Activated B cell treated with CpG ODN at 0.5 μM for 24 hours (primary cell): Measurements from ENCODE around the gene GMPR. TPM values are rescaled to one million over a fixed set of nuclear protein-coding genes. Genes with fewer than 3 reads are reported as not detected.

Experiments
- ATAC-seq: fragments of 200-7000 bp; cut with Tn5 transposase; one replicate; pipeline ENCODE4 v1.10.0; 2021; ENCODE audit warnings: low read depth, mild to moderate bottlenecking, moderate library complexity
- CTCF ChIA-PET: fragments of 350-600 bp; sonication (Branson Sonifier 250); formaldehyde crosslinking; loops from one replicate; lab custom pipeline; 2021; ENCODE audit warnings: antibody characterized with exemption; lab: Charles Lee
- POLR2A ChIA-PET: fragments of 350-600 bp; sonication (Branson Sonifier 250); formaldehyde crosslinking; loops from one replicate; lab custom pipeline; 2021; ENCODE audit warnings: antibody characterized with exemption; lab: Charles Lee
- DNase-seq: peaks from one replicate; pipeline ENCODE4 v3.0.0; 2022
- H3K27ac Mint-ChIP-seq: one replicate; pipeline ENCODE4 v1.8.0; 2020; ENCODE audit warnings: mixed read lengths
- H3K27me3 Mint-ChIP-seq: one replicate; pipeline ENCODE4 v1.8.0; 2021; ENCODE audit warnings: mixed read lengths
- H3K36me3 Mint-ChIP-seq: one replicate; pipeline ENCODE4 v1.8.0; 2021; ENCODE audit warnings: low read depth, mixed read lengths
- H3K4me1 Mint-ChIP-seq: one replicate; pipeline ENCODE4 v1.8.0; 2021; ENCODE audit warnings: mixed read lengths
- H3K4me3 Mint-ChIP-seq: one replicate; pipeline ENCODE4 v1.8.0; 2020; ENCODE audit warnings: mild to moderate bottlenecking, mixed read lengths
- H3K9me3 Mint-ChIP-seq: one replicate; pipeline ENCODE4 v1.8.0; 2020; ENCODE audit warnings: mixed read lengths
- CTCF ChIP-seq: fragments of 200-600 bp; IDR thresholded peaks from one replicate; pipeline ENCODE4 v1.8.0; 2022; ENCODE audit warnings: antibody characterized with exemption, mild to moderate bottlenecking
- intact Hi-C: fragments of 100-400 bp; cut with micrococcal nuclease; formaldehyde crosslinking; loops from one replicate; pipeline ENCODE4 v1.15.1; 2024
- total RNA-seq: library from RNA; stranded (reverse); gene quantifications from 2 replicates; pipeline ENCODE4 v1.2.3, GENCODE V29; 2022

The GMPR gene
- total RNA-seq, 1 donor from 2014 or later: 0.47 TPM

DNA sequence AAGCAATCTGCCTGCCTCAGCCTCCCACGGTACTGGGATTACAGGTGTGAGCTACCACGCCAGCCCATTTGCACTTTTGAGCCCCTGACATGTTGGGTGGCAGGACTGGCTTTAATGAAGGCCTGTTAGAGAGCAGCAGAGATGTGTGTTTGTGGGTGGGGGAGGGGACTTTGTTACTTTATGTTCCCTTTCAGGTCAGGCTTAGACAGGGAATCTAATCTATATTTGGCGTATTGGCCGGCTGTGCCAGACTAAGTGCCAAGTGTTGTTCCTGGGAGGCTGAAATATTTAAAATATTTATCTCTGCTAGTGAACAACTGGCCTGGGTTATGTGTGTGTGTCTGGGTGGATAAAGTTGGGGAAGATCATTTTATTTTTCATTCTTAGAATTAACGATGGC lies 6.1 kb downstream of the GMPR start:
- Mint-ChIP-seq H3K27ac (no peak overlapping the region), H3K4me1 (peaks cover under 1% of the 10 kb centered on the region), H3K27me3 (peaks cover 4% of the 10 kb centered on the region), H3K9me3 (no peaks in the 10 kb centered on the region), H3K36me3 (no peaks in the 10 kb centered on the region), H3K4me3 (no peak overlapping the region)
- no peak for TF ChIP-seq CTCF
- POLR2A ChIA-PET: no interaction called here
- ATAC-seq (no peak), DNase-seq (no peak)
- CTCF ChIA-PET: no interaction called here
- intact Hi-C loops: no loop called here

- H3K27me3 Mint-ChIP-seq: peaks cover 4% of the 10 kb centered on the region
- no peak overlapping the region for H3K27ac Mint-ChIP-seq
- no peaks in the 10 kb centered on the region for H3K4me1 Mint-ChIP-seq
- no peaks in the 10 kb centered on the region for H3K9me3 Mint-ChIP-seq
- ChIA-PET CTCF (interaction anchor here (0.6 kb wide), 1 partner anchor 36 kb away, joined by 3 read pairs; no protein-coding TSS in a partner anchor), POLR2A (no interaction called here)
- no peak for ATAC-seq
- H3K36me3 Mint-ChIP-seq: no peaks in the 10 kb centered on the region
- TF ChIP-seq CTCF: no peak
- DNase-seq: no peak
- intact Hi-C loops: no loop called here
- H3K4me3 Mint-ChIP-seq: no peak overlapping the region
Measured at GRCh38 chr6:16244869-16245451, 6.6 kb downstream of the GMPR start.

DNA sequence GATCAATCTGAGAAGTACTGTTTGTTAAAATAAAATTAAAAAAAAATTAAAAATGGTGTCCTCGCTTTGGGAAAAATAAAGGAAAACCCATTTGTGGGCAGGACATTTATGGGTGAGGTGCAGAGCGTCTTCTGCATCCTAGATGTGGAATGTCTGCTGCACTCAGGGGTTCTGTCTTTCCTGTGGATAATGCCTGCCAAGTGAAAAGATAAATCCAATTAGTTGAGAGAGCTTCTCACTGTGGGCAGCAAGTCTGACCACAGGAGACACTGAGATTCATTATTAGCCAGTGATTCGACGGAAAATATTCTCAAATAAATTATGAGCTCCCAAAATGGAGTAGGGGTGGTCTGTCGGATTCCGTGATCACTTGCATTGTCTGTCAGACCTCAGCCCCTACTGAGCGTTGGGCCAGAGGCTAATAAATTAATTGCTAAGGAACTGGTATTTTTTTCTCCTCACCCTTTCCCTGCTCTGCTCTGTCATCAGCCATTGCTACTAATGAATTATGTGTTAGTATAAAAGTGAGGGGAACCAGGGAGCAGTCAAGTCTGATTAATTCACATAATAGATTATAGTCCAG lies 10.0 kb downstream of the GMPR start:
- Mint-ChIP-seq H3K4me3 (no peak overlapping the region), H3K9me3 (no peaks in the 10 kb centered on the region), H3K27me3 (peaks cover 4% of the 10 kb centered on the region), H3K4me1 (no peaks in the 10 kb centered on the region), H3K36me3 (no peaks in the 10 kb centered on the region), H3K27ac (no peak overlapping the region)
- intact Hi-C loops: no loop called here
- CTCF ChIA-PET: interaction anchor here (1.2 kb wide), 1 partner anchor 19 kb away, joined by 3 read pairs; no protein-coding TSS in a partner anchor
- DNase-seq (no peak), ATAC-seq (no peak)
- no peak for TF ChIP-seq CTCF
- POLR2A ChIA-PET: no interaction called here

GRCh38 chr6:16249971-16250370 lies 11.6 kb downstream of the GMPR start:
- POLR2A ChIA-PET: no interaction called here
- ATAC-seq: no peak
- TF ChIP-seq CTCF: no peak
- DNase-seq: no peak
- no peaks in the 10 kb centered on the region for H3K9me3 Mint-ChIP-seq
- peaks cover 9% of the 10 kb centered on the region for H3K27me3 Mint-ChIP-seq
- H3K4me1 Mint-ChIP-seq: no peaks in the 10 kb centered on the region
- no peak overlapping the region for H3K27ac Mint-ChIP-seq
- CTCF ChIA-PET: no interaction called here
- no peak overlapping the region for H3K4me3 Mint-ChIP-seq
- intact Hi-C loops: no loop called here
- H3K36me3 Mint-ChIP-seq: no peaks in the 10 kb centered on the region

DNA sequence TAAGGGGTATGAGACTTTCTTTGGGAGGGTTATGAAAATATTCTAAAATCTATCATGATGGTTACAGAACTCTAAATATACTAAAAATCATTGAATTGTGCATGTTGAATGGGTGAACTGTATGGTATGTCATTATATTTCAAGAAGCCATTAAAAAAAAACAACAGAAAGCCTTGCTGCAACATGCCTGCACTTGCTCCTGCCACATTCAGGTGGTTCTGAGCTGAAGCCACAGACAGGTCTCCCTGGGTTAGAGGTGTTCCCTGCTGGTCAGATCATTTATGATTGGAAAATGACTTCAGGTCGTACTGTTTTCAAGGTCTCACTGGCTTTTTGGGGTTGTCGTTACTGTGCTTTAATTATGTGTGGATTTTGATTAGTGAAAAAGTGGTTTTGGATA lies 13.3 kb downstream of the GMPR start:
- Mint-ChIP-seq H3K27ac (no peak overlapping the region), H3K36me3 (no peaks in the 10 kb centered on the region), H3K4me3 (no peak overlapping the region), H3K9me3 (no peaks in the 10 kb centered on the region), H3K4me1 (no peaks in the 10 kb centered on the region), H3K27me3 (peaks cover 9% of the 10 kb centered on the region)
- POLR2A ChIA-PET: no interaction called here
- no peak for DNase-seq
- ATAC-seq: no peak
- no peak for TF ChIP-seq CTCF
- intact Hi-C loops: no loop called here
- CTCF ChIA-PET: no interaction called here
